GF-D8 (cell line): ENCODE measurements around the gene DNAJC17.
A peak's percentile ranks its signal among the peaks of the same experiment; 100 is the strongest.

Experiments used
- DNase-seq: peaks from one replicate; lab custom pipeline; 2025; lab: John Stamatoyannopoulos, UW

DNAJC17 gene

DNA sequence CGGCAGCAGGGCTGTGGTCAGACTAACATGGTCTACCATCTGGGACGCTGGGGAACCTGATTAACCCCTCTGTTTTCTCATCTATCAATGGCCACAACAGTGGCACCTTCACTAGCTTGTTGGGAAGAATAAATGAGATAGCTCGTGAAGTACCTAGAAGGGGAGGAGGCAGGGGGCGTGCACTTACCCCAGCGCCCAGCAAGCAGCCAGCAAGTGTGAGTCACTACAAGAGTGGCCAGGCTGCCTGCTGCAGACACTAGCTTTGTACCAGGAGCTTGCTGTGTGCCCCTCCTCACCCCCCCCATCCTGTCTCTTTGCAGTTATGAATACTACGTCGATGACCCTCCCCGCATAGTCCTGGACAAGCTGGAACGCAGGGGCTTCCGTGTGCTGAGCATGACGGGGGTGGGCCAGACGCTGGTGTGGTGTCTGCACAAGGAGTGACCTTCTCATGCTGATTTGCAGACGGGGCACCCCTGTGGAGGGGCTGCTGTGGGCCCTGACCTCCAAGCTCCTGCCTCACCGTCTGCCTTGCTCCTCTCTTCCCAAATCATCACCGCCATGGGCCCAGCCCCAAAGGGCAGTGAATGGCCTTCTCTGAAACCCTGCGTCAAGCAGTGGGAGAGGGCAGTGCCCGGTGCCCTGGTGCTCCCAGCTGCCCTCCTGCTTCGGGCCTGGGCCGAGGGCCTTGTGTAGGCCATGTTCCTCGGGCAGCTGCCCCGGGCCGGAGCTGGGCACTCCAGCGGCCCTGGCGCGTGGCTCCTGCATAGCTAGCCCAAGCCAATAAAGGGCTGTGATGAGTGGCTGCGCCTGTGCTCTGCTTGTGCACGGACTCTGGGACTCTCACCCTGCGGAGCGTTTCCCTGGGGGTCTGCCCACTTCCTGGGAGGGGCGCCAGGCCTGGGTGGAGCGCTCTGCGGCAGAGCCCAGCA is 40.1 kb downstream of the DNAJC17 start:
- no peak for DNase-seq

DNA sequence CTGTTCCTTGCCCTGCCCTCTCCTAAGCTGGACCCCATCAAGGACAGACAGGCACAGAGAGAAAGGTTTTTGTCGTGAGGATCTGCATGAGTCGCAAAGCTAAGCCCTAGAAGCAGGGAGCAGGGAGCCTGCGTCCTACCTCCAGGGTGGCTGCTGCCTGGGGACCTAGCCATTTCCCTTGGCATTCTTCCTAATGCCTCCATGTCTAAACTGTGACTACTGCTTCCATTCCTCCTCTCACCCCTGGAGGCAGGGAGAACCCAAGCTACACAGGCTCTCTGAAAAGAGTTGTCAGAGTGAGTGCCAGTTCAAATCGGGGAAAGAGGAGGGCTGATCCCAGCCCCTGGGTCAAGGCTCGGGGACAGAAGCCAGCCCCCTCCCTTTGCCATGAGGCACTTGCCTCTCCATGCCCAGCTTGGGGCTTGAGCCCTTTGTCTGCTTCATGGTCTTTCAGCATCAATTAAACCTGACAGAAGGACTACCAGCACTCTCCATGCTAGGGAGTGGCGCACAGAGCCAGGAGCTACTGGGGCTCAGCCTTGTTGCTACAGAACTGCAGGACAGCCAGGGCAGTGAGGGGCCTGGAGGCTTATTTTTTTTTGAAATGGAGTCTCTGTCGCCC is 41.0 kb downstream of the DNAJC17 start:
- DNase-seq = no peak

DNA sequence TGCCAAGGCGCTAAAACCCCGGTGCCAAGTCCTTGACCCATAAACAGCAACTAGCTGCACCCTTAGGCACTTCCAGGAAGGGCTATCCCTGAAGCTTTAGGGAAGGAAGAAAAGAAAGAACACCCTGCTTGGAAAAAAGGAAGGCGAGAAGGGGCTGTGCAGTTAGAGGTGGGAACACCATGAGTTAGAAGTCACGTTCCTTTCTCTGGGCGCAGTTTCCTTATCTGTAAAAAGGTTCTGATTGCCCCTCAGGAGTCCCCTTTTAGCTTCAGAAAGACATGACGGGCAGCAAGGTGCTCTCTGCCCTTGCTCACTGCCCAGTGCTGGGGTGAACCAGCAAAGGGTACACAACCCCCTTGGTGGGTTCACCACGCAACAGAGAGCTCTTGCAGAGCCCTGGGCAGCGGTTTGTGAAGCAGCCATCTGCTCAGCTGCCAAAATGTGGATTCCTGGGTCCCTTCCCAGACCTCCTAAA is 42.6 kb downstream of the DNAJC17 start:
- DNase-seq = no peak

- peak; percentile 38 for DNase-seq
These were observed 43.3 kb downstream of the DNAJC17 start, which contains the start of gene GCHFR for GRCh38 chr15:40763801-40764628. Gene GCHFR (plus strand): TSS chr15:40764068. CDS start chr15:40764181, 113 bp downstream.

DNA sequence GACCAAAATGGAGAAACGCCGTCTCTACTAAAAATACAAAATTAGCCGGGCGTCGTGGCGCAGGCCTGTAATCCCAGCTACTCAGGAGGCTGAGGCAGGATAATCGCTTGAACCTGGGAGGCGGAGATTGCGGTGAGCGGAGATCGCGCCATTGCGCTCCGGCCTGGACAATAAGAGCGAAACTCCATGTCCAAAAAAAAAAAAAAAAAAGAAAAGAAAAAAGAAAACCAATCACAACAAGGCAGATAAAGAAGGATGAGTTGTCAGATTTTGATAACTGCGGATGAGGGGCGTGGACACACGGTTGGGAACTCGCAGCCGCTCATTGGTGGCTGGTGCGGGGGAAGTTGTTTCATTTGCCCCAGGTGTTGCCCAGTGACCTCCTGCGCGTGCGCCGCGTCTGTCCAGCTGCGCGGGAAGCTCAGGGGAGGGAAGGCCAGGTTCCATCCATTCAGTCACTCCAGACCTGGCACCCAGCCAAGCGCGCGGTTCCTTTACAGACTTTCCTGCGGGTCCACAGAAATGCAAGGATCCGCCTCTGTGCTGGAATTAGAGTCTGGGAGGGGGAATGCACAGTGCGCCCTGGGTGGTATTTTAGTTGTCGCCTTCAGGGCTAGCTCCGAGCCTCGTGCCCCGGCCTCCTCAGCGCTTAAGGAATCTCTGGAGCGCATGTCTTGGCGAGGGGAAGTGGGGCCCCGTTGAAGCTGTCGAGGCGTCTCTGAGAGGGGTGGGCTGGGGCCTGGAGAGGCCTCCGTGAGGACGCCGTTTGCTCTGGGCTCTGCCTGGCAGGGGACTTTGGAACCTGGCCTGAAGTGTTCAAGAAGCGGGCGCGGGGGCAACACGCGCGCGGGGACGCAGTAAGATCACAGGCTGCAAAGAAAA is 44.1 kb downstream of the DNAJC17 start:
- peak; percentile 38 for DNase-seq

GRCh38 chr15:40759961-40760360 is 47.3 kb downstream of the DNAJC17 start:
- no peak for DNase-seq

GRCh38 chr15:40756938-40757337 is 50.3 kb downstream of the DNAJC17 start:
- DNase-seq = peak; percentile 50

DNA sequence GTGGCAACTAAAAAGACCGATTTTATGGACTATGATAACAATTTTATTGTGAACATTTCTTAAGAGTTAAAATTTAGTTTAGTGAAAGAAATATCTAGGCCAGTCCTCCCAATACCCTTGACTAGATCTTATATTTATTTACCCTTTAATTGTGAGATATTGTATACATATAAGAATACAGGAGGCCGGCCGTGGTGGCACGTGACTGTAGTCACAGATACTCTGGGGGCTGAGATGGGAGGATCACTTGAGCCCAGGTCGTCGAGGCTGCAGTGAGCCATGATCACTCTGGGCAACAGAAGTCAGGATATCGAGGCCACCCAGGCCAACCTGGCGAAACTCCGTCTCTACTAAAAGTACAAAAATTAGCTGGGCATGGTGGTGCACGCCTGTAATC is 51.5 kb downstream of the DNAJC17 start:
- DNase-seq = no peak

DNA sequence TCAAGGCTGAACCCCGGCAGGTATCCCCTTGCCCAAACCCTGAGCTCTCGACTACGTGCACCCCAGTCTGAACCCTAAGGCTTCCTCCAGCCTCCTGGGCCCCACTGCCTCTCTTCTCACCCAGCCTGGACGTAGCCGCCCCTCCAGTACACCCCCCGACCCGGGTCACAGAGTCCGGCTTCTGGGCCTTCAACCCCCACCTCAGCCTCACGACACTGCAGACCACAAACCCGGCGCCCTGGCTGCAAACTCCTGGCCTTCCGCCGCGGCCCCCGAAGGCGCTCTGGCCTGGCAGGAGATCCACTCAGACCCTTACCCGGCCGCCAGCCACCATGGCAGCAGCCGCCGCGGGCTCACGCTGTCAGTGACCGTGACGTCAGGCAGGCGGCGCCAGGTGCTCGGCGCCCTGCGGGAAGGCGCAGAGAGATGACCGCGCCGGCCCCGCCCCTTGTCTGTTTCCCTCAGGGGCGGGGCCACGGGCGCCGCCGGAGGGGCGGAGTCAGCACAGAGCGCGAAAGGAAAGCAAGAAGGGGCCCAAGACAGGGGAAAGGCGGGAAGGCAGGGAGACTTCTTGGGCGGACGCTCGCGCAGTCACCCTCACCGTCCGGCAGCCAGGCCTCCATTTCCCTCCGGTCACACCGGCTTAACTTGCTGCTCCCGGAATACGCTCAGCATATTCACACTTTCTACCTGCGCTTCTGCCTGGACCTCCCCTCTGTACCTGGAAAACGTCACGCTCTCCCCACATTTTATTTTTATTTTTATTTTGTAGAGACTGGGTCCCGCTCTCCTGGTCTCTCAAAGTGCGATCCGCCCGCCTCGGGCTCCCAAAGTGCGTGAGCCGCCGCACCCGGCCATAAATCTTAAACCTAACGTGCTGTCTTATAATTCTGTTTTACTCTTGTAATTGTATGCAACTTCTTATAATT is 52.1 kb downstream of the DNAJC17 start, which contains the start of gene RMDN3:
Gene RMDN3 (minus strand): TSS at position 372 of the 929 bp plus-strand sequence. CDS start 471 bp downstream, outside the sequence.
- peak; percentile 57 for DNase-seq

- DNase-seq = no peak
These were observed 52.7 kb downstream of the DNAJC17 start for GRCh38 chr15:40754574-40754882.

- DNase-seq = no peak
These were observed 55.5 kb downstream of the DNAJC17 start for GRCh38 chr15:40751745-40752144.

- DNase-seq = no peak
These were observed 56.4 kb downstream of the DNAJC17 start for GRCh38 chr15:40750885-40751284.

- no peak for DNase-seq
These were observed 58.1 kb downstream of the DNAJC17 start for GRCh38 chr15:40749151-40749630.

DNA sequence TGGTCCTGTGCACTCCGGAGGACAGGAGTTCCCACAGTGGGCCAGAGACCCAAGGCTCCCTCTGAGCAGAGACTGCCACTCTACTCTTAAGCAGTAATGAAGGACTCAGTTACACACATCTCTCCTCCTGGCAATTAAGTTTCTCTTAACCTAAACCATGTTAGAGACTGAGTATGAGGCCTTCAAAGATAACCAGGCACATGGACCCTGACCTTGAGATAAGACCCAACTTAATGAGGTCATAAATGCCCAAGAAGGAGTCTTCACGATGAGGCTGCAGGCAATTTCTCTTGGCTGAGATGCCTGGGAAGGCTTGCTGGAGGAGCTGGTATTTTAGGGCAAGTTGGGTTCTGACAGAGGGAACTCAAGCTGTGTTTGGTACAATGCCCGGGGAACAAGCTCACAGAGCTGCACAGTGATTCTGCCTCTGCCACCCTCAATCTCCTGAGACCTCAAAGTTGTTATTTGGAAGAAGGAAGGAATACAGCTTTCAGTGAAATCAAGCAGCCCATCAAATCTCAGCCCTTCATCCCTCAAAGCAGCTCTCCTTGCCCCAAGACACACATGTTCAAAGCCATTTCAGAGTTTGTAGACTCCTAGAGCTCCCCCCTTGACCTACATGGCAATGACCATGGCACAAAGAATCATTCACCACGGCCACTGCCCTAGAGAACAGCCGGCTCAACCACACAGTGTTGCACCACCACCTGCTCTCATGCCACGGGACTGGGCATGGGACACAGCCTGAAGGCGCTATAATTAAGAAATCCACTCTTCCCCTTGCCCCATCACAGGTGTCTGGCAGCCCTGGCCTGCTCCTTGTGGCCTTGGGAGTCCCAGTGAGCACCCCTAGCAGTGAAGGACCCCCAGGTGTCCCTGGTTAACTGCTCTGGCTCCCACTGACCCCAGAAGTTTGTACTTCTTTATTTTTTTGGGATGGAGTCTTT is 59.3 kb downstream of the DNAJC17 start:
- no peak for DNase-seq

DNA sequence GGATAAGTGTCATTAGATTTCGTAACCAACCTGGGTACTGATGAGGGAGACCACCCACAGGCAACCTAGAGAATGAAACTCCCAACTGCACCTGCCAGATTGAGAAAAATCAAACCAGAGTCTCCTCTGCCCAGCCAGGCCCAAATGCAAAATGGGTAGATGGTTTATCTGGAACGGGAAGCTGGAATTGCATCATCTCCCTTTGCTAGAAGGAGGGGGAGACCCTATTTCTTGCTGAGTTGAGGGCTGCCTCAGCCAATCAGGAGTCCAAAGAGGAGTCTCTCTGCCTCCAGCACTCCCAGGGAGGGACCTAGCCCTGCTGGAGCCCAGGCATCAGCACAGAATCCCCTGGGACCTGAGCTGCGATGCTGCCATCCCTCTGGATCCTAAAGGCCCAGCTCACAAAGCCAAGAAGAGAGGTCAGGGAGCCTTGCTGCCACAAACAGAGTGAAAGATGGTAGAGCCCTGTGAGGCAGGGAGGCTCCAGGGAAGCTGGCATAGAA is 60.3 kb downstream of the DNAJC17 start:
- DNase-seq = peak; percentile 33

- no peak for DNase-seq
These were observed 62.5 kb downstream of the DNAJC17 start for GRCh38 chr15:40744815-40745152.

GRCh38 chr15:40743921-40744814 is 63.1 kb downstream of the DNAJC17 start:
- DNase-seq = no peak

DNA sequence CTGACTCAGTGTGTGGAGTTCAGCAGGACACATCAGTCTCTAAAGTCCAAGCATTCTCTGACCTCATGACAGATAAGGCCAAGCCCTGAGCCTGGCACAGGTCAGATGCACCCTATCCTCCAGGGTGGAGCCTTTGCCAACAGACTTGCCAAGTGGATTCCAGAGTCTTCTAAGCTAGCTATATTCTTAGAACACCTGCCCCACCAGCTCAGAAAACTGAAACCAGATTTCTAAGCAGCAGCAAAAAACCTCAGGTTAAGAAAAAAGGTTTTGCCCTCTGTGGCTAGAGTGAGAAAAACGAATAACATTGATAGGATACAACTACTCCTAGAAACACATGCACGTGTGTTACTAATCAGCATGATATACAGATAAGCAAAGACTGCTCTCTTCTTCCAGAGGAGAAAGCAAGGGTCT is 63.8 kb downstream of the DNAJC17 start:
- DNase-seq = no peak
